Activated T-helper 1 cell treated with anti-CD3 and anti-CD28 coated beads, Interleukin-2, amount 50 U/mL, for 16 hours (primary cell): ENCODE results near the gene EIF3B.
"Not testable (repeated sequence)": the region's sequence is repeated elsewhere in the genome, so short reads cannot be mapped to it uniquely, and the experiment has no call there.

ENCODE experiments used
- DNase-seq, 2 donors: peaks; one replicate each; pipeline ENCODE4 v3.0.0-alpha.2; 2020; ENCODE audit warnings: low read depth in 1 of 2, low spot score in 1 of 2

EIF3B gene

DNA sequence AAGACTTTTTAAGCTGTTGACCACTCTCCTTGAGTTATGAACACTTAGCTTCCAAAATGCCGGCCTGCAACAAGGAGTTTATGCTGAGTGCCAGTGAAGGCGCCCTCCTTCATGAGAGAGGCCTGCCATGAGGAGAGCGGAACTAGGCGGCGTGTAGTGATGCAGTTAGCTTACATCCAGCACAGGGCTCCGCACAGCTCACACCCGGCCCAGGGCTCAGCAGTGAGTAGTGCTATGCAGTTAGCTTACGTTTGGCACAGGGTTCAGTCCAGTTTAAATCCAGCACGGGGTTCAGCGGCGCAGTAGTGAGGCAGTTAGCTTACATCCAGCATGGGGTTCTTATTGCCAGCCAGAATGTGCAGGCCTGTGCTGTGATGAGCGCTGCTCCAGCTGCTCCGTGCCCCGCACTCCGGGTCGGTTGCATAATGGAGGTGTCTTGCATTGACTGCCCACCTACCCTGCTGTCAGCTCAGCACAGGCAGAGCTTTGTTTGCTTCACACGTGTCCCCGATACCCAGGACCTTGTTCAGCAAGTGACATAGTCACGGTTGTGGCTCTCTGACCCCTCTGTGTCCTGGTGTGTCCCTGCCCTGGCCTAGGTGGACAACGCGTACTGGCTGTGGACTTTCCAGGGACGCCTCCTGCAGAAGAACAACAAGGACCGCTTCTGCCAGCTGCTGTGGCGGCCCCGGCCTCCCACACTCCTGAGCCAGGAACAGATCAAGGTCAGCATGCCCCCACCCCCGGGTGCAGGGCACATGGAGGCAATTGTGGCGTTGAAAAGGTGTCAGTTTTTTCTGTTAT lies 21.9 kb downstream of the EIF3B start:
- no peak for DNase-seq

GRCh38 chr7:2377492-2377891 lies 22.9 kb downstream of the EIF3B start:
- not testable (repeated sequence) for DNase-seq

DNA sequence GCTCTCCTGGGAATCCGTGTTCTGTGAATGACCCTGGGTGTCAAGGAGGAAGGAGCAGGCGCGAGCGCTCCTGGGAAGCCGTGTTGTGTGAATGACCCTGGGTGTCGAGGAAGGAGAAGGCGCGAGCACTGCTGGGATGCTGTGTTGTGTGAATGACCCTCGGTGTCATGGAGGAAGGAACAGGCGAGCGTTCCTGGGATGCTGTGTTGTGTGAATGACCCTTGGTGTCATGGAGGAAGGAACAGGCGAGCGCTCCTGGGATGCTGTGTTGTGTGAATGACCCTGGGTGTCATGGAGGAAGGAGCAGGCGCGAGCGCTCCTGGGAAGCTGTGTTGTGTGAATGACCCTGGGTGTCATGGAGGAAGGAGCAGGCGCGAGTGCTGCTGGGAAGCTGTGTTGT lies 23.5 kb downstream of the EIF3B start:
- not testable (repeated sequence) for DNase-seq

DNA sequence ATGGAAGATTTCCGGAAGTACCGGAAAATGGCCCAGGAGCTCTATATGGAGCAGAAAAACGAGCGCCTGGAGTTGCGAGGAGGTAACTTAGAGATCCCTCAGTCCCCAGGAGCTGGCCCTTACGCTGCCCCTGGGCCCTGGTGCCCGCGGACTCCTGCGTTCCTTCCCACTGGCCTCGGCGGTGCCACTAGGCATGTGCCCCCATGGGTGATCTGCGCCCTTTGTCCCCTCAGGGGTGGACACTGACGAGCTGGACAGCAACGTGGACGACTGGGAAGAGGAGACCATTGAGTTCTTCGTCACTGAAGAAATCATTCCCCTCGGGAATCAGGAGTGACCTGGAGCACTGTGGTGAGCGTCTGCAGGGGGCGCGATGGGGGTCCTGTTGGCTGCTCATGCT lies 24.5 kb downstream of the EIF3B start:
- DNase-seq, result no peak

DNA sequence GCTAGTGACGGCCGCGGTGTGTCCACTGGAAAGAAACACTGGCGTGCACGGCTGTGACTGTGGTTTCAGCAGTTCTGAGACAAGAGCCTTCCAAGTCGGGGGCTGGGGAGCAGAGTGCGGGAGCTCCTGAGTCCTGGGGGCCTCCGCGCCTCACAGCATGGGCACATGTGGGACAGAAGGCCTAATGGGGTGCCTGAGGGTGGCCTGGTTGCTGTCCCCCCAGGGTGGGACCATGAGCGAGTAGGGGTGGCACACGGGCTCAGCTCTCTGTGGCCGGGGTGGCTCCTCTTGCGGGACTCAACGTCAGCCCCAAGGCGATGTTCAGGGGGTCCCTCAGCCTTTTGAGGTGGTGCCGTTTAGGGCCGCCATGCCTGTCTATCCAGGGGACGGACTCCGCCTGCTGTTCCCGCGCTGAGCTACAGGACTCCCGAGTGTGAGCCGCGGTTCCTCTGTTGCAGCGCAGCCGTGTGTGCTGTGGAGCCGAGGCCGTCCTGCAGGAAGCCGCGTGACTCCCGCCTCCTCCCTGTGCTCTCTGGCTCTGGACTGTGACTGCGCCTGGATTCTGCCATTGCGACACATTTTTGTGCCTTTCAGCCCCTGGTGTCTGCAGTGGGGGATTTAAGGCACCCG lies 25.3 kb downstream of the EIF3B start:
- DNase-seq, result no peak

DNA sequence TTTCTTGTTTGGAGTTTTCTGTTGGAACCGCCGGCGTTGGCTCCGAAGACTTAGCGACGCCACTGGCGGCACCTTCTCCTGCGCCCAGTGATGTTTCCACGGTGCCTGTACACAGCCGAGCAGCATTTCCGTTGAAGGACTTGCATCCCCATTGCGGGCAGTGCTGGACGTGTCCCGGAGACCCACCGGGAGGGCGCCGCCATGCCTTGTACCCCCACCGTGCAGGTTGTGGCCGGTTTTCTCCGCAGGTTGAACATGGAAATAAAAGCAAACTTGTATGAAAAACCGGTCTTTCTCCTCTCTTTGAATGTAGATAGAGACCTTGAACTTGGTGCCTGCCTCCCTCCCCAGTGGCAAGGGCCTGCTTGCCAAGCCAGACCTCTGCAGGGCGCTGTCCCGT lies 25.8 kb downstream of the EIF3B start:
- DNase-seq, result no peak

- DNase-seq, result no peak
Measured at GRCh38 chr7:2381227-2381626, 26.6 kb downstream of the EIF3B start.

- no peak for DNase-seq
Measured at GRCh38 chr7:2381881-2382509, 27.4 kb downstream of the EIF3B start.

- DNase-seq, result no peak
Measured at GRCh38 chr7:2383543-2384274, 29.1 kb downstream of the EIF3B start.

DNA sequence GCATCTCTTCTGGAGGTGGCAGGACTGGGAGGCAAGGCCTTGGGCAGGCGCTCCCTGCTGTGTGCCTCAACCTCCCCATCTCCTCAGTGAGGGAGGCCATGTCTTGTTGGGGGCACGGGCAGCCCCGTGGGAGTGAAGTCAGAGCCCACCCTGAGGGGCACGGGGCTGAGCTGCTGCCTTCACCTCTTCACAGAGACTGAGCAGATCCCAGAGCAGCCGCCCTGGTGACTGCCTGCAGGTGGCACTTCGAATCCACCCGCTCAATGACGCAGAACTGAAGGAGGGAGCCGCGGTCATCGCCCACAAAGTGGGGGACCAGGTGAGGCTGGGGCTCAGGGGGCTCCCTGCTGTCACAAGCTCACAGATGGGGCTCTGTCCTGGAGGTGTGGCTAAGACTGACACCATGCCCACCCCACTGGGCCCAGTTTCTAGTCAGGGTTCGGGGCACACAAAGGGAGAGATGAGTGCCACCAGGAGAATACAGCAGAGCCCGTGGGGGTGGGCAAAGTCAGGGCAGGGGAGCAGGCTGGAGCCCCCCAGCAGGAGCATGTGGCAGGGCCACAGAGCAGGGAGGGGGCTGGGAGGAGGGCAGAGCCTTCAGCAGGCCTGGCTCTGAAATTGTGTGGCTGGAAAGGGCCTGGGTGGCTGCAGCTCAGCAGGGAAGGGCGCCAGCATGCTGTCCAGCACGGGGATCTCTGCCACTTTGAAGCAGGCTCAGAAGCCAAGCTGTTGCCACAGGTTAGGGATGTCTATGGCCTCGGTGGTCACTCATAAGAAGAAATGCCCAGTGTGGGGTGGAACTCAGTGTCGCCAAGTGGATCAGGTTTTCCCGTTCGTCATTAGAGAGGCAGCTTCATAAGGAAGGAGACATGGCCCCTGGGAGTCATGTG lies 30.0 kb downstream of the EIF3B start:
- DNase-seq, result no peak

DNA sequence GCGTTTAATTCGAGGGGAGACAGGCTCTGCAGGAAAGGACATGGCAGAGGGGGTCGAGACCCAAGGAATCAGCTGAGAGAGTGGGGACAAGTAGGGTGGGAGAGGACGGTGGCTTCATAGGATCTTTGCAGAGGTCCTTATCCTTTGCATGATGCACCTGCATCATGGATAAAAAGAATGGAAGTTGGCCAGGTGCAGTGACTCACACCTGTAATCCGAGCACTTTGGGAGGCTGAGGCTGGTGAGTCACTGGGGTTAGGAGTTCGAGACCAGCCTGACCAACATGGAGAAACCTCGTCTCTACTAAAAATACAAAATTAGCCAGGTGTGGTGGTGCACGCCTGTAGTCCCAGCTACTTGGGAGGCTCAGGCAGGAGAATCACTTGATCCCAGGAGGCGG lies 31.5 kb downstream of the EIF3B start:
- DNase-seq, result not testable (repeated sequence)

DNA sequence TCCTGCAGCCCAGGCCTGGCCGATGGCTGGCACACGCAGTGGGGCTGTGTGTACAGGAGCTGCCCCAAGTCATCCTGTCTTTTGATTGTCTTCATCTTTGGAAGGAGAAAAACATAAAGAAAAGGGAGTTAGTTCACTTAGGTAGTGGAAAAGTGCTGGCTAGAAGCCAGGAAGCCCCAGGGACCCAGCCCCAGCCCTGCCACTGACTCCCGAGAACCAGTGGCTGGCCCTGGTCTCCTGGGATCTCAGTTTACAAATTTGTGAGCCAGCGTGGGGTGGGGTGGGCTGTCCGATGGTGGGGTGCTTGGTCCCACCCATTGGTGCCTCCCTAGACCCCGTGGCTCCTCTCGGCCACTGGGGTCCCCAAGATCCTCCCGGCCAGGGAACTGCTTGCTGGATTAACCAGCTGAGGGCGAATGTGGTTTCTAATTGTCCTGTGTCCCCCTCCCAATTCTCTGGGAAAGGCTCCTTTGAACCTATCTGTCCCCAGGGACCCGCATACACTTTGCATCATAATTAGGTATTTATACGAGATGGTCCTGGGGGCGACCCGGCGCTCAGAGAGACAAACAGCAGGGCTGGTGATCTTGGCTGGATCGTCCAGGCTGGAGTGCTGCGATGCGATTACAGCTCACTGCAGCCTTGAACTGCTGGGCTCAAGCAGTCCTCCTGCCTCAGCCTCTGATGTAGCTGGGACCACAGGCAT lies 32.5 kb downstream of the EIF3B start:
- DNase-seq, result no peak

- no peak for DNase-seq
Measured at GRCh38 chr7:2387897-2388636, 33.4 kb downstream of the EIF3B start.

DNA sequence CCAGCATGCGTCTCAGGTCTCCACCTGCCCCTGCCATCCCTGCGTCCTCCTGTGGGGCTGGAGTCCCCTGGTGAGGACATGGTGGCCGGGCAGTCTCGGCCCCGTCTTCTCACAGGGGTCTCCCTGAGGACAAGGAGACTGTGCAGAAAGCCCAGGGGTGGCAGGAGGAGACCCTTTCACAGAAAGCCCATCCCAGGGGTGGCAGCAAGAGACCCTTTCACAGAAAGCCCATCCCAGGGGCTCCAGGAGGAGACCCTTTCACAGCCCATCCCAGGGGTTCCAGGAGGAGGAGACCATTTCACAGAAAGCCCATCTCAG lies 34.0 kb downstream of the EIF3B start:
- no peak for DNase-seq

- DNase-seq, result not testable (repeated sequence)
Measured at GRCh38 chr7:2390020-2390816, 35.6 kb downstream of the EIF3B start.

GRCh38 chr7:2393706-2394105 lies 39.1 kb downstream of the EIF3B start:
- no peak for DNase-seq

DNA sequence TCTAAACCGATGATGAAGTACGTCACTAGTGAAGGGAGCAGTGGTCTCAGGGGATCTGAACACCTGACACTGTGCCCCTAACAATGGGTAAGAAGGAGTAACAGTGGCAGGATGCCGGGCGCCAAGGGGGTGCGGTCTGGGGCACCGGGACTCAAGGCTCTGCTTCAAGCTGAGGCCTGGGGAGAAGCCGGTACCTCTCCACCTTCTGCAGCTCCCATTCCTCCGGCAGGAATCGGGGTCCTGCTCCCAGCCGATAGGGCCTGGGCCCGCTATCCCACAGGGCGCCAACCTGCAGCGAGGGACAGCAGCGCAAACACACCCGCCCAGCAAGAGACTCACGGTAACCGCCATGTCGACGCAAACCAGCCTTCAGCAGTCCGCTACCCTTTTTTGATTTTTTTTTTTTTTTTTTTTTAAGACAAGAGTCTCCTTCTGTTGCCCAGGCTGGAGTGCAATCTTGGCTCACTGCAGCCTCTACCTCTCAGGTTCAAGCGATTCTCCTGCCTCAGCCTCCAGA lies 40.0 kb downstream of the EIF3B start:
- no peak for DNase-seq

GRCh38 chr7:2398506-2398905 lies 43.9 kb downstream of the EIF3B start:
- no peak for DNase-seq
